Measurements from ENCODE around the gene INSYN2B.
"Not testable (repeated sequence)": the region's sequence is repeated elsewhere in the genome, so short reads cannot be mapped to it uniquely, and the experiment has no call there.

Gene INSYN2B

DNA sequence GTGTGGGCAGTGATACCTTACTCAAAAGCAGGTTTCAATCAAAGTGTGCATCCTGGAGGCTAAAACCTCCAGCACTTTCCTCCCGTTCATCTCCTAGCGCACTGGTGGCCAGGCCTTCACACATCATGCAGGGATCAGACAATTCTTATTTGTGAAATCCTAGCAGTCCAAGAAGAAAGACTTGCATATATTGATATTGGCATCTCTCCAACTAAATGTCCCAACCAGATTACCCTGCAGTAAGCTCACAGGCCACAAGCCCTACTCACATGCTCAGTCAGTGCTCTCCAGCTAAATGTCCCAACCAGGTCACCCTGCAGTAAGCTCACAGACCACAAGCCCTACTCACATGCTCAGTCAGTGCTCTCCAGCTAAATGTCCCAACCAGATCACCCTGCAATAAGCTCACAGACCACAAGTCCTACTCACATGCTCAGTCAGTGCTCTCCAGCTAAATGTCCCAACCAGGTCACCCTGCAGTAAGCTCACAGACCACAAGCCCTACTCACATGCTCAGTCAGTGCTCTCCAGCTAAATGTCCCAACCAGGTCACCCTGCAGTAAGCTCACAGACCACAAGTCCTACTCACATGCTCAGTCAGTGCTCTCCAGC lies 146.5 kb downstream of the INSYN2B start:
- H3K4me1 Mint-ChIP-seq (ENCODE audit: low read depth): peaks cover 50% of the 10 kb centered on the region
- not testable (repeated sequence) for H3K27ac Mint-ChIP-seq; H3K4me3 Mint-ChIP-seq; H3K27me3 Mint-ChIP-seq (ENCODE audit: low read depth); H3K9me3 Mint-ChIP-seq
- peak; percentile 33 for DNase-seq (ENCODE audit: low spot score)
- peaks cover 28% of the 10 kb centered on the region for H3K36me3 Mint-ChIP-seq (ENCODE audit: low read depth)

DNA sequence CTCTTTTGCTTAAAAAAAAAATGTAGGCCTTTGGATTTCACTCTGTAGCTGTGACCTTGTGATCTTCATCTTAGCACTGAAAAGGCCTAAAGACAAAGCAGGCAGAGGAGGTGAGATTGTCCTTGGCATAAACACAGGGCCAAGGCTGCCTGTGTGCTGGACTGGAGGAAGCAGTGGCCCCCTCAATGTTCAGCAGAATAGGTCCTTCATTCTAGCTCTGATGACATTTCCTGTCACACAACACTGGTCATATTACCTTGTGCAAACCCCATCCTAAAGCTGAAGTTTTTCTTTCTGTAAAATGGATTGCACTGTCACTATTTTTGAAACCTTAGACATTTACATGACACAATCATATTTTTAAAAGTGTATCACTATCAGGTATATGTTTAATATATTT lies 147.4 kb downstream of the INSYN2B start:
- no peaks in the 10 kb centered on the region for H3K27me3 Mint-ChIP-seq (ENCODE audit: low read depth)
- H3K36me3 Mint-ChIP-seq (ENCODE audit: low read depth): peaks cover 25% of the 10 kb centered on the region
- no peaks in the 10 kb centered on the region for H3K9me3 Mint-ChIP-seq
- peak overlapping the region; percentile 67 for H3K27ac Mint-ChIP-seq
- DNase-seq (ENCODE audit: low spot score): no peak
- H3K4me1 Mint-ChIP-seq (ENCODE audit: low read depth): peaks cover 45% of the 10 kb centered on the region
- no peak overlapping the region for H3K4me3 Mint-ChIP-seq

DNA sequence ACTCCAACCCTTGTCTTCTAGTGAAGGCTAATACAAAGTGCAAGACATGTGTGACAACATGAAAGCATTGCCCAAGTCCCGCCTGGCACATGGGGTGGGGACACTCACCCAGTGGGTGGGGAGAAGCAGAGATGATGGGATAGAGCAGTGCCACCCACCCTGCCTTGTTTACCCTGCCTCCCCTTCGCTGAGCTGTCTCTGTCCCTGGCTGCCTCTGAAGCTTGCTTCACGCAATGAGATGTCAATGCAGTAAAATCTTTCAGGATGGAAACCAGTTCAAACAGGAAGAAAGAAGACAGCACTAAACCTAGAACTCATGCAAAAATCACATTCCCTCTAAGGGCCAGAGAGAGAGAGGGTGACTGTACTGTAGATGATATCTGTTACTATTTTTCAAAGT lies 148.0 kb downstream of the INSYN2B start:
- H3K4me1 Mint-ChIP-seq (ENCODE audit: low read depth): peaks cover 39% of the 10 kb centered on the region
- DNase-seq (ENCODE audit: low spot score): peak; percentile 11
- H3K9me3 Mint-ChIP-seq: no peaks in the 10 kb centered on the region
- H3K27ac Mint-ChIP-seq: peak overlapping the region; percentile 37
- no peaks in the 10 kb centered on the region for H3K27me3 Mint-ChIP-seq (ENCODE audit: low read depth)
- peaks cover 23% of the 10 kb centered on the region for H3K36me3 Mint-ChIP-seq (ENCODE audit: low read depth)
- no peak overlapping the region for H3K4me3 Mint-ChIP-seq

DNA sequence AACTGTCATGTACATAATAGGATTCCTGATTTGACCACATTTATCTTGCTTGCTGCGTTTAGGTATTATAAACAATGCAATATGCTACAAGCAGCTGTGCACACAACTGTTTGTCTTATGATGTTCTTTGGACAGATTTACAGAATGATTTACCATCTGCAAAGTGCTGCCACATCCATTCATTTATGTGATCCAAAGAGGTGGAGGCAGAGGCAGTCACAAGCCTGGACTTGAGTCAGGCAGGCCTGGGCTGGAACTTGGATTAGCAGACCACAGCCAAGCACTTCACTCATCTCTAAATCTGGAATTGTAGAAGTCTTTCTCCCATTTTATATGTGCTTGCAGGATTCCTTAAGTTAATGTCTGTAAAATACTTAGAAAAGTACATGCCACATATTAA lies 149.0 kb downstream of the INSYN2B start:
- Mint-ChIP-seq H3K27me3 (ENCODE audit: low read depth) (no peaks in the 10 kb centered on the region), H3K9me3 (no peaks in the 10 kb centered on the region), H3K4me1 (ENCODE audit: low read depth) (peaks cover 33% of the 10 kb centered on the region), H3K4me3 (no peak overlapping the region), H3K36me3 (ENCODE audit: low read depth) (peaks cover 20% of the 10 kb centered on the region), H3K27ac (no peak overlapping the region)
- no peak for DNase-seq (ENCODE audit: low spot score)

DNA sequence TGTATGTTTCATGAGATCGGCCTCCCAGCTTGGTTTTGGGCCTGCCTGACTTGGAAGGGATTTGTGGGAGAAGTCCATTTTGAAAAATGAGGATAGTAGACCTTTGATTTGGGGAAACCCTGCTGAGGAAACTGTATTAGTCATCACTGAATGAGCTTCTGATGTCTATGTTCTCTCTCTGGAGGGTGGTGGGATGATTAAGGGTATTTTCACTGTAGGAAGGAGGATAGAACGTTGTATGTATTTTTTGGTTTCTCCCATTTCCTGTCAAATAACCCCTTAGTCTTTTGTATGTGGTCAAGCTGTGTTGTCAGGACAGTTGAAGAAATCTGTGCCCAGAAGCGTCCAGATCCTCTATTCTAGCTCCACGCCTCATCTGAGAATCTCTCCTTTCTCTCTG lies 151.9 kb downstream of the INSYN2B start:
- Mint-ChIP-seq H3K4me1 (ENCODE audit: low read depth) (peaks cover 25% of the 10 kb centered on the region), H3K27me3 (ENCODE audit: low read depth) (no peaks in the 10 kb centered on the region), H3K36me3 (ENCODE audit: low read depth) (peaks cover 29% of the 10 kb centered on the region), H3K27ac (no peak overlapping the region), H3K9me3 (no peaks in the 10 kb centered on the region), H3K4me3 (no peak overlapping the region)
- DNase-seq (ENCODE audit: low spot score): no peak

DNA sequence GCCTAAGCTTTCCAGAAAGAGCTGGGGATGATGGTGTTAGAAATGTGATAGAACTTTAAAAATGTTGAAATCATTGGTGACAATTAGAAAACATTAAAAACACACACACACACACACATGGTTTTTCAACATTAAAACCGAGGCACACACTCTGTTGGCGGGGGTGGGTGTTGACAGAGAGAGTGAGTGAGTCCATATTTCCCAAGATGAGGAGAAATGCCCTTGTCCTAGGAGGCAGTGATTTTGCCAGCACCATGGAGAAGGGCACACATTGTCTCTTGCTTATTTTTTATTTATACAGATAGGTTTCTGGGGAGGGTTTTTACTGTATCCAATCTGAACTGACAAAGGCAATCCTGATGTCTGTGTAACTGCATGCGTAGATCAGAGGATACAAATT lies 152.5 kb downstream of the INSYN2B start:
- Mint-ChIP-seq H3K9me3 (peaks cover 1% of the 10 kb centered on the region), H3K27me3 (ENCODE audit: low read depth) (no peaks in the 10 kb centered on the region), H3K4me3 (no peak overlapping the region), H3K4me1 (ENCODE audit: low read depth) (peaks cover 19% of the 10 kb centered on the region), H3K36me3 (ENCODE audit: low read depth) (peaks cover 35% of the 10 kb centered on the region), H3K27ac (no peak overlapping the region)
- no peak for DNase-seq (ENCODE audit: low spot score)

DNA sequence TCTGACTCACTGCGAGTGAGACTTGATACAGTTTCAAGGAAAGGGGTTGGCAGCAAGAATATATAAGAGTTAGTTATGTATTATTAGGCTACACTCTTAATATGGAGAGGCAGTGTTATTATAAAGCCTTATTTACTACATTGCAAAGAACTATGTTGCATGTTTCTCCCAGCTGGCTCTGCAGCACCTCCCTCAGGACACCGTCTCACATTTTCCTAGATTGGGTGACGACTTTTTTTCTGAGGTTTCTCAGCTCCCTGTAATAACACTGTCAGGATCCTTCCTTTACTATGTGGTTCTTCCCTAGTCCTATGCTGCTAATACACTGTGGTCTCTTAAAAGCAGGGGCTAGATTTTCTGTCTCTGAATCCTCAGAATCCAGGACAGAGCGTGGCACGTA lies 153.7 kb downstream of the INSYN2B start:
- no peak for DNase-seq (ENCODE audit: low spot score)
- peaks cover 7% of the 10 kb centered on the region for H3K9me3 Mint-ChIP-seq
- no peaks in the 10 kb centered on the region for H3K27me3 Mint-ChIP-seq (ENCODE audit: low read depth)
- peaks cover 42% of the 10 kb centered on the region for H3K36me3 Mint-ChIP-seq (ENCODE audit: low read depth)
- no peak overlapping the region for H3K4me3 Mint-ChIP-seq
- H3K4me1 Mint-ChIP-seq (ENCODE audit: low read depth): peaks cover 9% of the 10 kb centered on the region
- H3K27ac Mint-ChIP-seq: no peak overlapping the region

DNA sequence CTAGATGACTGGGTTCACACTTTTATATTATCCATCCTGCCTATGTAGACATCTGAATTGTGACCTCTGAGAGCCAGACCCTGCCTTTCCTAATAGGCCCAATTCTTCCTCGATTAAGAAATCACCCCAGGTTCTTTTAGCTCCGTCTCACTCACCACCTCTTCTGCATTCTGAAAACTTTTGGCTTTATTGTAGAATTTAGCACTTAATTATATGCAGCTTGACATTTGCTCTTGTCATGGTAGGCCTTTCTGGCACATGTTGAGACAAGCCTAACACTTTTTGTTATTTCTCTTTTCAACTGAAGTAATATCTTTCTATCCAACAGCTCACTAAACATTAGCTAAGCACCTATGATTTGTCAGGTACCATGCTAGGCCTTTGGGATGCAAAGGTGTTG lies 163.3 kb downstream of the INSYN2B start:
- peaks cover 4% of the 10 kb centered on the region for H3K9me3 Mint-ChIP-seq
- no peak for DNase-seq (ENCODE audit: low spot score)
- H3K27me3 Mint-ChIP-seq (ENCODE audit: low read depth): no peaks in the 10 kb centered on the region
- H3K36me3 Mint-ChIP-seq (ENCODE audit: low read depth): peaks cover 74% of the 10 kb centered on the region
- H3K4me3 Mint-ChIP-seq: no peak overlapping the region
- H3K27ac Mint-ChIP-seq: no peak overlapping the region
- peaks cover 2% of the 10 kb centered on the region for H3K4me1 Mint-ChIP-seq (ENCODE audit: low read depth)

DNA sequence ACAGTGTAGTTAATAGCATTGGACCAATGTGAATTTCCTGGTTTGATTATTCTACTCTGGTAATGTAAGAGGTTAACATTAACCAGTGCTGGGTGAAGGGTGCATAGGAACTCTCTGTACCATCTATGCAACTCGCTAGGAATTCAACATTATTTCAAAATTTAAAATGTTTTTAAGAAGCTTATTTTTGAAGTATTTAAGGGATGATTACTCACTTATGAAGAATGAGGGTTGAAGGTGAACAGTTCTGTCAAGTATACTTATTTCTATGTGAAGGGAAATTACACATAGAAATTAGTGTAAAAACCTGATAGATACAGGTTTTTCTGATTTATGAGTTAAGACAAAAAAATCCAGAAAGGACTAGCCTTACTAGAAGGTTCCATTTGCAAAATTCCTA lies 165.8 kb downstream of the INSYN2B start:
- no peak overlapping the region for H3K4me3 Mint-ChIP-seq
- no peak for DNase-seq (ENCODE audit: low spot score)
- H3K27me3 Mint-ChIP-seq (ENCODE audit: low read depth): no peaks in the 10 kb centered on the region
- H3K27ac Mint-ChIP-seq: no peak overlapping the region
- peaks cover 4% of the 10 kb centered on the region for H3K9me3 Mint-ChIP-seq
- H3K36me3 Mint-ChIP-seq (ENCODE audit: low read depth): peaks cover 64% of the 10 kb centered on the region
- peaks cover 2% of the 10 kb centered on the region for H3K4me1 Mint-ChIP-seq (ENCODE audit: low read depth)

All from T-helper 2 cell treated with Interferon-gamma antibody and Interleukin-4, amounts not matched to agents 5 μg/mL and 100 μg/mL, for 36 hours (primary cell).